ENCODE results near the gene BCLAF1.

- TF ChIP-seq, protein P1, sequence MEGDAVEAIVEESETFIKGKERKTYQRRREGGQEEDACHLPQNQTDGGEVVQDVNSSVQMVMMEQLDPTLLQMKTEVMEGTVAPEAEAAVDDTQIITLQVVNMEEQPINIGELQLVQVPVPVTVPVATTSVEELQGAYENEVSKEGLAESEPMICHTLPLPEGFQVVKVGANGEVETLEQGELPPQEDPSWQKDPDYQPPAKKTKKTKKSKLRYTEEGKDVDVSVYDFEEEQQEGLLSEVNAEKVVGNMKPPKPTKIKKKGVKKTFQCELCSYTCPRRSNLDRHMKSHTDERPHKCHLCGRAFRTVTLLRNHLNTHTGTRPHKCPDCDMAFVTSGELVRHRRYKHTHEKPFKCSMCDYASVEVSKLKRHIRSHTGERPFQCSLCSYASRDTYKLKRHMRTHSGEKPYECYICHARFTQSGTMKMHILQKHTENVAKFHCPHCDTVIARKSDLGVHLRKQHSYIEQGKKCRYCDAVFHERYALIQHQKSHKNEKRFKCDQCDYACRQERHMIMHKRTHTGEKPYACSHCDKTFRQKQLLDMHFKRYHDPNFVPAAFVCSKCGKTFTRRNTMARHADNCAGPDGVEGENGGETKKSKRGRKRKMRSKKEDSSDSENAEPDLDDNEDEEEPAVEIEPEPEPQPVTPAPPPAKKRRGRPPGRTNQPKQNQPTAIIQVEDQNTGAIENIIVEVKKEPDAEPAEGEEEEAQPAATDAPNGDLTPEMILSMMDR (IDR thresholded peaks at IDR 0.05; ENCODE audit: low read length) = no peak
- TF ChIP-seq EZH2 (optimal IDR thresholded peaks at IDR 0.05; ENCODE audit: low read depth, low read length) = no peak
- TF ChIP-seq EZH2phosphoT487 (IDR thresholded peaks at IDR 0.05; ENCODE audit: low read length) = no peak
These were observed 60.8 kb downstream of the BCLAF1 start for GRCh38 chr6:136228814-136229213.

All from MM.1S (cell line).